A673 (cell line): ENCODE results near the gene DOCK4. TPM values are rescaled to one million over a fixed set of nuclear protein-coding genes. Genes with fewer than 3 reads are reported as not detected.

Experiments used
- BruUV-seq: library from RNA; stranded (reverse); fragments of 400-500 nt; replicated peaks from 2 replicates; lab custom pipeline; 2021; lab: Mats Ljungman, UMichigan
- CTCF ChIA-PET: fragments of 300-600 bp; sonication (Branson Sonifier 250); formaldehyde crosslinking; loops from one replicate; lab custom pipeline; 2022; ENCODE audit warnings: antibody characterized with exemption; lab: Charles Lee
- POLR2A ChIA-PET: fragments of 300-600 bp; sonication (Branson Sonifier 250); formaldehyde crosslinking; loops from one replicate; lab custom pipeline; 2022; ENCODE audit warnings: antibody characterized with exemption; ENCODE audit not compliant: low non-redundant PET; lab: Charles Lee
- DNase-seq: peaks from one replicate; pipeline ENCODE4 v3.0.0-alpha.2; 2015; ENCODE audit warnings: low spot score
- H3K27ac ChIP-seq: fragments of 200-600 bp; sonication (generic); 2 replicates; pipeline ENCODE4 v1.5.1; 2016; ENCODE audit warnings: mixed run types, low read depth, mild to moderate bottlenecking, mixed read lengths, antibody characterized with exemption, low read length; ENCODE audit not compliant: poor library complexity, severe bottlenecking
- H3K27me3 ChIP-seq: fragments of 200-600 bp; sonication (generic); replicated peaks from 2 replicates; pipeline ENCODE4 v1.6.1; 2017; ENCODE audit warnings: mixed run types, low read depth, mild to moderate bottlenecking, mixed read lengths, antibody characterized with exemption, low read length; ENCODE audit not compliant: insufficient read depth, poor library complexity
- H3K36me3 ChIP-seq: fragments of 200-600 bp; sonication (generic); 2 replicates; pipeline ENCODE4 v1.6.1; 2016; ENCODE audit warnings: mixed run types, mild to moderate bottlenecking, mixed read lengths, antibody characterized with exemption, low read length; ENCODE audit not compliant: insufficient read depth, poor library complexity, severe bottlenecking
- H3K4me1 ChIP-seq: fragments of 200-600 bp; sonication (generic); 2 replicates; pipeline ENCODE4 v1.6.1; 2017; ENCODE audit warnings: mixed run types, mild to moderate bottlenecking, mixed read lengths, antibody characterized with exemption, low read length; ENCODE audit not compliant: insufficient read depth, poor library complexity, severe bottlenecking
- H3K4me3 ChIP-seq: fragments of 200-600 bp; sonication (generic); 2 replicates; pipeline ENCODE4 v1.5.1; 2016; ENCODE audit warnings: low read depth, mixed run types, mild to moderate bottlenecking, mixed read lengths, low read length; ENCODE audit not compliant: poor library complexity, severe bottlenecking
- H3K9me3 ChIP-seq: fragments of 200-600 bp; sonication (generic); 2 replicates; pipeline ENCODE4 v1.6.1; 2016; ENCODE audit warnings: mixed run types, low read depth, mild to moderate bottlenecking, mixed read lengths, antibody characterized with exemption, low read length; ENCODE audit not compliant: poor library complexity, severe bottlenecking
- CTCF ChIP-seq: fragments of 300-800, 200-600 bp; sonication (generic); conservative IDR thresholded peaks from 2 replicates; pipeline ENCODE4 v1.5.1; 2017; ENCODE audit warnings: low read depth, mild to moderate bottlenecking, antibody characterized with exemption, low read length, moderate library complexity, mixed read lengths
- EZH2 ChIP-seq: fragments of 200-600 bp; sonication (generic); IDR thresholded peaks from 2 replicates; pipeline ENCODE4 v1.6.1; 2017; ENCODE audit warnings: borderline replicate concordance, low read depth, mild to moderate bottlenecking, mixed read lengths, antibody characterized with exemption, low read length; ENCODE audit not compliant: poor library complexity, severe bottlenecking
- intact Hi-C: fragments of 100-400 bp; cut with micrococcal nuclease; formaldehyde crosslinking; loops from one replicate; pipeline ENCODE4 v1.10.0; 2022; ENCODE audit not compliant: unreplicated experiment
- total RNA-seq: library from RNA; stranded (reverse); gene quantifications from 2 replicates; pipeline ENCODE4 v1.2.3, GENCODE V29; 2021

DOCK4 gene
- total RNA-seq, 1 experiment from 2014 or later, result 28.5 TPM

DNA sequence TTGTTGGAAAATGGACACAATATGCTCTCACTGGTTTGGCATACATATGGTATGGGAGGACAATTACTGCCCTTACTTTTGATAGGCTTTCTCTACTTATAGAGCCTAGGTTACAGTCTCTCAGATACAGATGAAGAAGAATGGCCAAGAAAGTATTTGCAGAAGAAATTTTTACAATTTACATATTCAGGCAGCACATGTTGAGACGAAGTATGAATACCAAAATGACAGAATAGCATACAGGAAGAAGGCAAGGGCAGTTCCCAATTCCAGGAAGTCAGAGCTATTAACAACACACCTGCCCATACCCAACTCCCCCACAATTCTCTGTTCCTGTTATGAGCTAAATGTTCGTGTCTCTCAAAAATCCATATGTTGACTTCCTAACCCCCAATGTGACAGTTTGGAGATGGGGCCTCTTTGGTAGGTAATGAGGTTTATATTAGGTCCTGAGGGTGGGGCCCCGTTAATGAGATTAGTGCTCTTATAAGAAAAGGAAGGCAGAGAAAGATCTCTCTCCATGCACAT, 67.8 kb downstream of the DOCK4 start:
- Histone ChIP-seq H3K36me3 (no peaks in the 10 kb centered on the region), H3K4me1 (peaks cover 5% of the 10 kb centered on the region), H3K27me3 (no peaks in the 10 kb centered on the region), H3K4me3 (no peak overlapping the region), H3K27ac (no peak overlapping the region), H3K9me3 (no peaks in the 10 kb centered on the region)
- no peak for DNase-seq
- no TSS peak for BruUV-seq
- TF ChIP-seq CTCF (no peak), EZH2 (no peak)
- ChIA-PET POLR2A (no interaction called here), CTCF (no interaction called here)
- intact Hi-C loops, result no loop called here

- BruUV-seq, result no TSS peak
- ChIA-PET POLR2A (no interaction called here), CTCF (no interaction called here)
- no peaks in the 10 kb centered on the region for H3K9me3 ChIP-seq
- no peak overlapping the region for H3K27ac ChIP-seq
- no peak for DNase-seq
- H3K36me3 ChIP-seq, result no peaks in the 10 kb centered on the region
- H3K27me3 ChIP-seq, result no peaks in the 10 kb centered on the region
- H3K4me3 ChIP-seq, result no peak overlapping the region
- intact Hi-C loops, result no loop called here
- peaks cover 5% of the 10 kb centered on the region for H3K4me1 ChIP-seq
- TF ChIP-seq EZH2, result no peak
- no peak for TF ChIP-seq CTCF
Observed at GRCh38 chr7:112137141-112138101, 68.8 kb downstream of the DOCK4 start.

DNA sequence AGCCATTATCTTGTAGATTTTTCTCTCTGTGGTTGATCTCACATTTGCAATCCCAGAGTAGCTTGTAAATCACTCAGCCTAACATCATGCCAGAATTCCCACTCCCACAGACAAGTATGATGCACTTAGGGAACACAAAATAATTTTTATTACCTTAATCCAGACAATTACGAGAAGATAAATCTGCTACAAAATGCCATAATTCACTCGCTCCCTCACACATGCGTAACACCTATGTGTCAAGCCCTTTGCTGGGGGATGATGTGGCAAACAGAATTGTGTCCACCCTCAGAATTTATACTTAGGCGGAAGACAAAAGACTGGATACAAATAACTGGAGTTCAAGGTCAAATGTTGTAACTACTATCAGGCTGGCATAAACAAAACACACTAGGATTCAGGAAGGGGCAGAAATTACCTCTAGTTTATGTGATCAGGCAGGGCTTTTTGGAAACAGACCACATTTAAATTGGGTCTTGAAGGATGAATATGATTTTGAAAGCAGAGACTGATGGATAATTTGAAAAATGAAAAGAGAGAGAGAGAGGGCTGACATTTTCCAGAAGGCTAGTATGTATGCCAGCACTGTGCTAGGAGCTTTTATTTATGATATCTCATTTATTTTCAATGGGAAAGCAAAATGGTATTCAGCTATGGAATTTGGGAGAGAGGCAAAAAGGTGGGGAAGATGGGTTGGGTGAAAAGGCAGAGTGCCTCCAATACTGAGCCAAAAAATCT, 69.8 kb downstream of the DOCK4 start:
- intact Hi-C loops, result no loop called here
- Histone ChIP-seq H3K9me3 (no peaks in the 10 kb centered on the region), H3K27ac (no peak overlapping the region), H3K27me3 (no peaks in the 10 kb centered on the region), H3K36me3 (no peaks in the 10 kb centered on the region), H3K4me3 (no peak overlapping the region), H3K4me1 (peaks cover 5% of the 10 kb centered on the region)
- no peak for DNase-seq
- TF ChIP-seq EZH2 (no peak), CTCF (no peak)
- ChIA-PET CTCF (no interaction called here), POLR2A (interaction anchor here (0.6 kb wide), 1 partner anchor 76 kb away, joined by 3 read pairs; no protein-coding TSS in a partner anchor)
- BruUV-seq, result no TSS peak
